Activated T-helper 17 cell treated with anti-CD3 and anti-CD28 coated beads, Interleukin-2, amount 50 U/mL, for 72 hours (primary cell): ENCODE results near the gene SYT12. TPM values are rescaled to one million over a fixed set of nuclear protein-coding genes. Genes with fewer than 3 reads are reported as not detected.

Source experiments
- total RNA-seq, 2 donors: library from RNA; stranded (reverse); gene quantifications; one replicate each; pipeline ENCODE4 v1.2.3, GENCODE V29; 2022

The SYT12 gene
- total RNA-seq, 2 donors from 2014 or later: 0.08 TPM; not detected in 1

Other genes with a start within 250 kb of the SYT12 start
- 10 to 100 TPM; 27.2 to 31.4 TPM for gene RCE1, start 179.7 kb upstream of the SYT12 start, total RNA-seq
- gene LRFN4, start 166.1 kb upstream of the SYT12 start, total RNA-seq: 10 to 100 TPM; 20.5 to 43.7 TPM
- 10 to 100 TPM in 1 of 2 donors, 1 to 10 TPM in 1; 8.4 to 10.9 TPM for gene PC, start 64.8 kb upstream of the SYT12 start, total RNA-seq
- gene C11orf86, start 47.8 kb upstream of the SYT12 start, total RNA-seq: not detected
- 1 to 10 TPM in 1 of 2 donors, under 1 TPM in 1; 0.22 to 1.2 TPM for gene RHOD, start 33.7 kb downstream of the SYT12 start, total RNA-seq
- 100 to 1,000 TPM in 1 of 2 donors, 10 to 100 TPM in 1; 96.8 to 105 TPM for gene KDM2A, start 96.1 kb downstream of the SYT12 start, total RNA-seq
- gene GRK2, start 243.3 kb downstream of the SYT12 start, total RNA-seq: 100 to 1,000 TPM; 197 to 265 TPM